Stimulated activated effector memory CD8-positive, alpha-beta T cell treated with anti-CD3 and anti-CD28 coated beads, Interleukin-12 subunit alpha, Interleukin-12 subunit beta, amount 100 ng/mL, for 72 hours (primary cell): ENCODE results near the gene RALB.

Experiments used
- ATAC-seq: fragments of 150-1000 bp; cut with Tn5 transposase; 2 replicates; pipeline ENCODE4 v1.10.0; 2021
- DNase-seq, 2 donors: peaks; one replicate each; pipeline ENCODE4 v3.0.0; 2021 to 2022; ENCODE audit warnings: low spot score in 2 of 2
- H3K27ac Mint-ChIP-seq: one replicate; pipeline ENCODE4 v1.8.0; 2022; ENCODE audit warnings: mild to moderate bottlenecking, mixed read lengths
- H3K36me3 Mint-ChIP-seq: one replicate; pipeline ENCODE4 v1.8.0; 2022; ENCODE audit warnings: mild to moderate bottlenecking, mixed read lengths
- H3K4me1 Mint-ChIP-seq: one replicate; pipeline ENCODE4 v1.8.0; 2022; ENCODE audit warnings: mixed read lengths
- H3K4me3 Mint-ChIP-seq: one replicate; pipeline ENCODE4 v1.8.0; 2022; ENCODE audit warnings: mild to moderate bottlenecking, mixed read lengths
- H3K9me3 Mint-ChIP-seq: one replicate; pipeline ENCODE4 v1.8.0; 2022; ENCODE audit warnings: mixed read lengths

The RALB gene

DNA sequence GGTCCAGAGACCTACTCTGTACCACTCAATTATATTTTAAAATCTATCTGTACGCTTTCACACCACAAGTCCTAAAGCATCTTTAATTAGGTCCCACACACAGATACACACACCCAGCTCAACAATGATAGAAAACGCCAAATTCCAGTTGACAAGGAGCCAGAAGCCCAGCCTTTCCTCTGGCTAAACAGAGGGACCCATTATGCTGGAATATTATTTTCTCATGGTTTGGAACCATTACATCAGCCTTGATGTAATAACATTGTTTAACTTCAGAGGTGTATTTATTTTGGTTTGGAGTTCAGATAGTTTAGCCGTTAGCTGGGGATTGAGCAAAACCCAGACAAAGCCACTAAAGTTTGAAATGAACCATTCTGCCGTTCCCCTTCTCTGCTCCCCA, 79.3 kb downstream of the RALB start:
- ATAC-seq (no peak), DNase-seq (no peak)
- Mint-ChIP-seq H3K9me3 (no peaks in the 10 kb centered on the region), H3K36me3 (no peaks in the 10 kb centered on the region), H3K27ac (no peak overlapping the region), H3K4me3 (no peak overlapping the region), H3K4me1 (no peaks in the 10 kb centered on the region)

DNA sequence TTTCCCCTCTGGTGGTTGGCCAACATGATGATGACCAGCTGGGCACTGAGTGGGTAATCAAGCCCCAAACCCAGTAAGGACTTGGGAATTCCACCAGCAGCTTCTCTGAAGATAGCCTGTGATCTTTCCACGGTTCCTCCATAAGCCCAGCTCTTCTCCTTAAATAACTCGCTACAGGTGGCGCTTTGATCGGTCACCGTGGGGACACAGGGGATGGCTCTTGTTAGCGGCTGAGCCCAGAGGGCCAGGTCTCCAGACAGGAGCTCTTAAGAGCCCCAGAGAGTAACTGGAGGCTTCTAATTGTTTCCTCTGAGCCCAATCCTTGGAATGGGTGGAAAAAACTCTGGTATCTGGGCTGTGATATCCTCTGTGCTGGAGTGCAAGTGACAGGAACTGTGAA, 79.7 kb downstream of the RALB start:
- no peaks in the 10 kb centered on the region for H3K4me1 Mint-ChIP-seq
- H3K27ac Mint-ChIP-seq: no peak overlapping the region
- no peak for ATAC-seq
- no peak overlapping the region for H3K4me3 Mint-ChIP-seq
- H3K9me3 Mint-ChIP-seq: no peaks in the 10 kb centered on the region
- H3K36me3 Mint-ChIP-seq: no peaks in the 10 kb centered on the region
- no peak for DNase-seq

DNA sequence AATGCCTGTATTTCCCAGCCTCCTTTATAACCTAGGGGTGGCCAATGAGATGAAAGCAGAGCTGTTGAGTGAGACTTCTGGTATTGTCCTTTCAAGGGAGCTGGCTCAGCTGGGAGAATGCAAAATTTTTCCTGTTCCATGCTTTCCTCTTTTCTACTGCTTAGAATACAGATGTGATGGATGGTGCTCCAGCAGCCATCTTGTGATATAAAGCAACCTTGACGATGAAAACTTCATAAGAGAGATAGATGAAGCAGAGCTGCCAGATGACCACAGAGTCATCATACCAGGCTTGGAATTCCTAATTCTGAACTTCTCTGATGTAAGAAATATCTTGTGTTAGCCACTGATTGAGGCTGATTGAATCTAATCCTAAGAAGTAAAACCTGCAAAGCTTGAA, 81.4 kb downstream of the RALB start:
- Mint-ChIP-seq H3K27ac (no peak overlapping the region), H3K36me3 (no peaks in the 10 kb centered on the region), H3K4me1 (no peaks in the 10 kb centered on the region), H3K4me3 (no peak overlapping the region), H3K9me3 (no peaks in the 10 kb centered on the region)
- no peak for DNase-seq
- no peak for ATAC-seq

DNA sequence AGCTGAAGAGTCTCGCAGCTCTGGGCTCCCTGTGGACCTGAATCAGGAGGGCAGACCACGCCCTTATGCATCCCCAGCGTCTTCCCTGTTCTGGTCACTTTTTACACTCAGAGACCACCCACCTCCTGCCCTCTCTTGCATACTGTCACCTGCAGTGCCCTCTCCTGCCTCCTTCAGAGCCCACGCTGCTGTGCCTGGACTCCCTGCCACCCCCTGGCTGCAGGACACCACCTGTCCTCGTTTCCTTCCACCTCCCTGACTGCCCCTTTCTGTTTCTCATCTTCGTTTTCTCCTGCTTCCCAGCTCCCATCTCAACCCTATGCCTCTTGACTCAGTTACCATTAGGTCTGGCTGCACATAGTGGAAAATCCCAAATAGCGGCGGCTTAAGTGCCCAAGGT, 84.1 kb downstream of the RALB start:
- H3K27ac Mint-ChIP-seq: no peak overlapping the region
- ATAC-seq (no peak), DNase-seq (no peak)
- no peaks in the 10 kb centered on the region for H3K9me3 Mint-ChIP-seq
- no peaks in the 10 kb centered on the region for H3K4me1 Mint-ChIP-seq
- H3K36me3 Mint-ChIP-seq: no peaks in the 10 kb centered on the region
- H3K4me3 Mint-ChIP-seq: no peak overlapping the region

DNA sequence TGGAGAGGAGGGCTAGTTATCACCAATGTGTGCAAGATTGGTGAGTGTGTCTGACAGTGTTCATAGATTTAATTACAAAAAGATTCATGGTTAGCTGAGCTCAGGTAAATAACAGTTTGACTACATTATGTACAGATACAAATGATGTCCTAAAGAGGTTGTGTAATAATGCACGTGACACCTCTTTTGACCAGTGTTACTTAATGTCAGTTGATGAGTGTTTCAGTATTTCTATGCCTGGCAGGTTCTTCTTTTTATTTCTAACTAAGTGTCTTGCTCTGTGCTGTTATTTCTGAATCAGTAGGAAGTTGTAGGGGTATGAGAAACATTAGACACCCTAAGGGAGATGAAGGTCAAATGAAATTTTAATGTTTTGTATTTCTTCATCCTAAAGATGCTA, 85.4 kb downstream of the RALB start:
- H3K9me3 Mint-ChIP-seq: no peaks in the 10 kb centered on the region
- H3K27ac Mint-ChIP-seq: no peak overlapping the region
- ATAC-seq (no peak), DNase-seq (no peak)
- H3K4me1 Mint-ChIP-seq: peaks cover 5% of the 10 kb centered on the region
- H3K36me3 Mint-ChIP-seq: no peaks in the 10 kb centered on the region
- H3K4me3 Mint-ChIP-seq: no peak overlapping the region

DNA sequence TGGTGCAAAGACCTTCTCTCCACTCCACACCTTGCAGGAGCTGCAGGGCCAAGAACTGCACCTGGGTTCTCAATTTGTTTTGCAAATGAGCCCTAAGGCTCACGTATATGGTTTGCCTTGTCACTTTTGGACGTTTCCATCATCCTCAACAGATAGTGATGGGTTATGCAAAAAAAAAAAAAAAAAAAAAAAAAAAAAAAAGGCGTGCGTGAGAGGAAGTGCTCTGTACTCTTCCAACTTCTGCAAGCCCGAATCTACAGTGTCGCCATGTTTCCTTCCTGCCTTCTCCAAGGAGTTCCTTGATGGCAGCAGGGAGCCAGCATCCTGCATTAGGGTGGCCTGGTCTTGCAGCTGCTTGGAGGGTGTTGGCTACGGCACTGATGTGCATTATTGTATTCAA, 89.3 kb downstream of the RALB start:
- Mint-ChIP-seq H3K4me3 (no peak overlapping the region), H3K9me3 (no peaks in the 10 kb centered on the region), H3K36me3 (no peaks in the 10 kb centered on the region), H3K27ac (no peak overlapping the region), H3K4me1 (peaks cover 13% of the 10 kb centered on the region)
- DNase-seq (no peak), ATAC-seq (no peak)

DNA sequence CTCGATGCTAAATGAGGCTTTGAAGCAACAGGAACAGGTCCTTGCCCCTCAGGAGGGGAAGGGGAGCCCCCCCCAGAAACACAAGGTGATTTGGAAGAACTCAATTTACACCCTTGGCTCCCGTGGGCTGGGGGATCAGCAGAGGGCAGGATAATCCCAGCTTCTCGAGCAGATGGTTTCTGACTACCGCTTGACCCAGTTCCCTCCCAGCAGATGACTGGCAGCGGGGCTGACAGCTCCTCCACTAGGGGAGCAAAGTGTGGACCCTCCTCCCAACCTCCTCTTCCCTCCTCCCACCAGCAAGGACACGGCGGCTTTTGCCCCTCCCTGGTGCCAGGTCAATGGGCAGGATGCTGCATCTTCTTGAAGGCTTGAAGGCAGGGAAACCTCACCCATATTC, 89.8 kb downstream of the RALB start:
- peaks cover 16% of the 10 kb centered on the region for H3K4me1 Mint-ChIP-seq
- no peaks in the 10 kb centered on the region for H3K36me3 Mint-ChIP-seq
- ATAC-seq (no peak), DNase-seq (no peak)
- peak overlapping the region; percentile 49 for H3K4me3 Mint-ChIP-seq
- no peaks in the 10 kb centered on the region for H3K9me3 Mint-ChIP-seq
- no peak overlapping the region for H3K27ac Mint-ChIP-seq

DNA sequence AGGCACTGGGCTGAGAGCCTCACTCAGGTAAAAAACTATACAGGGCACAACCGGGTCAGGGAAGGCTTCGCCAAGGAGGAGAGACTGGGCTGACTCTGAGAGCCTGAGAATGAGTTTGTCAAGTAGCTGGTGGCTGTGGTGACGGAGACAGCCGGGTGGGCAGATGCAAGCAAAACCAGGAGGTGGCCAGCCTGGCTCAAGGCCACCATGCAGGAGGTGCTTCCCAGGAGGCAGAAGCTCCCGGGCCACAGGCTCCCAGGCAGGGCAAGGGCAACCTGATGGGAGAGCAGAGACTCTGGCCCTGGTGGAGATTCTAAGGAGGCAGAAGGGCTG, 90.4 kb downstream of the RALB start:
- peak overlapping the region; percentile 49 for H3K4me3 Mint-ChIP-seq
- peak; percentile 1 for ATAC-seq
- H3K9me3 Mint-ChIP-seq: no peaks in the 10 kb centered on the region
- no peak for DNase-seq
- H3K27ac Mint-ChIP-seq: no peak overlapping the region
- H3K36me3 Mint-ChIP-seq: no peaks in the 10 kb centered on the region
- H3K4me1 Mint-ChIP-seq: peaks cover 22% of the 10 kb centered on the region

DNA sequence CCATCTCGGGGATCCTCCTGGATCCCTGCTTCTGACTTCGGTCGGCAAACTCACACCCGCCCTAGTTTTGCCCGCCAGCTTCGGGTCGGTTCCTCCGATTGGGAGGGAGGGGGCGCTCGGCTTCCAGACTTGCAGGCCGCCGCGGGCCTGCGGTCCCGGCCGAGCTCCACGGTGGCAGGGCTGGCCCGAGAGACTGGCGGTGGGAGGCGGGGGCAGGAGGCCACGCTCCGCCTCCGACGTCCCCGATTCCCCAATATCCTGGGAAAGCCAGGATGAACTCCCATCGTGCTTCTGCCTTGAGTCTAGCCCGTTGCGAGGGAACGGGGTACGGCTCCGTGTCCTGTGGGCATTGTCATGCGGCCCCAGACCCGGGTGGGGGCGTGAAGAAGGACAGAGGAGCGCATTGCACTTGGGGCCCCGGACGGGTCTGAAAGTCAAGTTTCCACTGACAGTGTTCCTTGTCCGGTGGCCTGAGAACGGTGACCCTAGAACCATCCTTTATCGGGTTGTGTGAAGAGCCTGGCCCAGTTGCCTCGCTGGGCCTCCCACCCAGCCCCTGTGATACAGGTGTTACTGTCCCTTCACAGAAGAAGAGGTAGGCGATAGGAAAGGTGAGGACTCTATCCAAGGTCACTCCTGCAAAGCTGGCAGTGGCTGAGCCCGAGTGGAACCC, 90.9 kb downstream of the RALB start:
- peaks cover 22% of the 10 kb centered on the region for H3K4me1 Mint-ChIP-seq
- no peaks in the 10 kb centered on the region for H3K36me3 Mint-ChIP-seq
- H3K27ac Mint-ChIP-seq: no peak overlapping the region
- DNase-seq: peak in 1 of 2 donors; percentile 76
- ATAC-seq: peak; percentile 66
- H3K4me3 Mint-ChIP-seq: peak overlapping the region; percentile 49
- H3K9me3 Mint-ChIP-seq: no peaks in the 10 kb centered on the region
